ENCODE measurements around the gene EFHB. TPM values are rescaled to one million over a fixed set of nuclear protein-coding genes. Genes with fewer than 3 reads are reported as not detected.
"Not testable (repeated sequence)": the region's sequence is repeated elsewhere in the genome, so short reads cannot be mapped to it uniquely, and the experiment has no call there.

EFHB gene
- total RNA-seq, 4 donors from 2014 or later = 0.50 to 3.7 (median 0.84) TPM; not detected in 1

DNA sequence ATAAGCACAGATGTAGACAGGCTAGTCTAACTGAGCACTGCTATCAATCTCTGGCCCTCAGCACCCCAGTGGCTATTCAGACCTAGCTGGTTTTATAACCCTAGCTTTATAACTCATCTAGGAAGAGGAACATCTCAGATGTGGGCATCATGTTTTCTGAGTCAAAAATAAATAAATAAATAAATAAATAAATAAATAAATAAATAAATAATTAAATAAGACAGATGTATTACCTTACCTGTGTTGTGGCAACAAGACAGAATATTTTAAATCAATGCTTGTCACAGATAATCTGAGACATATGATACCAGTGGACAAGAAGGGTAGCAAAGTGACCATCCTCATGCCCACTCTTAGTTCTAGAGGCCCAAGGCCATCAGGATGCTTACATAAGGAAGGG is 52.2 kb downstream of the EFHB start:
- no peak for TF ChIP-seq POLR2A (IDR thresholded peaks at IDR 0.05; ENCODE audit: low read depth)
- TF ChIP-seq, protein P1, sequence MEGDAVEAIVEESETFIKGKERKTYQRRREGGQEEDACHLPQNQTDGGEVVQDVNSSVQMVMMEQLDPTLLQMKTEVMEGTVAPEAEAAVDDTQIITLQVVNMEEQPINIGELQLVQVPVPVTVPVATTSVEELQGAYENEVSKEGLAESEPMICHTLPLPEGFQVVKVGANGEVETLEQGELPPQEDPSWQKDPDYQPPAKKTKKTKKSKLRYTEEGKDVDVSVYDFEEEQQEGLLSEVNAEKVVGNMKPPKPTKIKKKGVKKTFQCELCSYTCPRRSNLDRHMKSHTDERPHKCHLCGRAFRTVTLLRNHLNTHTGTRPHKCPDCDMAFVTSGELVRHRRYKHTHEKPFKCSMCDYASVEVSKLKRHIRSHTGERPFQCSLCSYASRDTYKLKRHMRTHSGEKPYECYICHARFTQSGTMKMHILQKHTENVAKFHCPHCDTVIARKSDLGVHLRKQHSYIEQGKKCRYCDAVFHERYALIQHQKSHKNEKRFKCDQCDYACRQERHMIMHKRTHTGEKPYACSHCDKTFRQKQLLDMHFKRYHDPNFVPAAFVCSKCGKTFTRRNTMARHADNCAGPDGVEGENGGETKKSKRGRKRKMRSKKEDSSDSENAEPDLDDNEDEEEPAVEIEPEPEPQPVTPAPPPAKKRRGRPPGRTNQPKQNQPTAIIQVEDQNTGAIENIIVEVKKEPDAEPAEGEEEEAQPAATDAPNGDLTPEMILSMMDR (IDR thresholded peaks at IDR 0.05) = no peak
- TF ChIP-seq EP300 (IDR thresholded peaks at IDR 0.05) = no peak
- TF ChIP-seq POLR2AphosphoS5 (IDR thresholded peaks at IDR 0.05) = no peak
- H3K36me3 ChIP-seq = no peaks in the 10 kb centered on the region
- H3K27me3 ChIP-seq = no peaks in the 10 kb centered on the region
- H3K4me3 ChIP-seq = no peak overlapping the region
- H3K4me1 ChIP-seq = peaks cover 0 to 6% (median 0%) of the 10 kb centered on the region in 4 donors
- H3K9me3 ChIP-seq = no peaks in the 10 kb centered on the region
- intact Hi-C loops (cut with DNase I) = no loop called here
- DNase-seq (ENCODE audit: extremely low spot score) = no peak
- no peak overlapping the region for H3K27ac ChIP-seq (replicated peaks in 1 of 4)

DNA sequence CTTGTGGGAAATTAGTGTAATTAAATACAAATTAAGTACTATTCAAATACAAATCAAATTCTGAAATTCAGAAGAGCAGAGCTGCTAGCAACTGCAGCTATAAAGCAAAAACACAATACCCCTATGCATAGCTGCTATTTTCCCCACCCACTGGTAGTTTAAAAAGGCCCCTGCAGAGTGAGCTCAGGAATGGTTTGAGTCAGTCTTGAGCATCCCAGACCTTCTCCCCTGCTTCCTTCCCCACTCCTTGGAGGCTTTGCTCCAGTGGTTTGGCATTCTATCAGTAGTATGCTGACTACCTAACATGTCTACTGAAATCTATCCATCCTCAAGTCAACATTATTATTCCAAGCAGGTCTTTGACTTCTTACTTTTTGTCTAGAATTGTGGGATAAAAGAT is 53.0 kb downstream of the EFHB start:
- Histone ChIP-seq H3K27me3 (no peaks in the 10 kb centered on the region), H3K36me3 (no peaks in the 10 kb centered on the region), H3K9me3 (no peaks in the 10 kb centered on the region), H3K4me3 (no peak overlapping the region), H3K27ac (replicated peaks in 1 of 4) (no peak overlapping the region), H3K4me1 (peaks cover 0 to 6% (median 0%) of the 10 kb centered on the region in 4 donors)
- DNase-seq (ENCODE audit: extremely low spot score) = no peak
- TF ChIP-seq, protein P1 (IDR thresholded peaks at IDR 0.05) = no peak
- no peak for TF ChIP-seq EP300 (IDR thresholded peaks at IDR 0.05)
- intact Hi-C loops (cut with DNase I) = no loop called here

DNA sequence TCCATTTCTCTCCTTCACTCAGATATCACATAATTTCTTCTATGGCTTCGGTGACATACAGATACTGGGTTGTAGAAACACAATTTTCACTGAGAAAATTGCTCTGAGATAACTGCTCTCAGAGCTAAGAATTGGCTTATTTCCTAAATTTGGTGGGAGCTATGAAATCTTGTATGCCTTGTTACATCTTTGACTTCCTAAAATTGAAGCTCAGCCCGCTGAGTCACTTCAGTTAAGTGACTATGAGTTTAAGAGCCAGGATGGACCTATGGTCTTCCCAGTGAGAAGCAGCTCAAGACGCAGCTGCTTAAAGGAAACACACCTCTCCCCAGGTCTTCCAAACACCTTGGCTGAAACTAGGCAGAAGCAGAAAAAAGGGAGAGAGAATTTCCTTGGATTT is 56.4 kb downstream of the EFHB start:
- Histone ChIP-seq H3K27me3 (no peaks in the 10 kb centered on the region), H3K36me3 (no peaks in the 10 kb centered on the region), H3K9me3 (no peaks in the 10 kb centered on the region), H3K4me3 (no peak overlapping the region), H3K4me1 (no peaks in the 10 kb centered on the region), H3K27ac (replicated peaks in 1 of 4) (no peak overlapping the region)
- TF ChIP-seq POLR2A (IDR thresholded peaks at IDR 0.05; ENCODE audit: low read depth) (no peak), EP300 (IDR thresholded peaks at IDR 0.05) (no peak), POLR2AphosphoS5 (IDR thresholded peaks at IDR 0.05) (no peak)
- TF ChIP-seq, protein P1 (IDR thresholded peaks at IDR 0.05) = no peak
- WGBS = 72% methylated on average over 3 of the region's 3 CpGs
- no peak for DNase-seq (ENCODE audit: extremely low spot score)
- intact Hi-C loops (cut with DNase I) = no loop called here

DNA sequence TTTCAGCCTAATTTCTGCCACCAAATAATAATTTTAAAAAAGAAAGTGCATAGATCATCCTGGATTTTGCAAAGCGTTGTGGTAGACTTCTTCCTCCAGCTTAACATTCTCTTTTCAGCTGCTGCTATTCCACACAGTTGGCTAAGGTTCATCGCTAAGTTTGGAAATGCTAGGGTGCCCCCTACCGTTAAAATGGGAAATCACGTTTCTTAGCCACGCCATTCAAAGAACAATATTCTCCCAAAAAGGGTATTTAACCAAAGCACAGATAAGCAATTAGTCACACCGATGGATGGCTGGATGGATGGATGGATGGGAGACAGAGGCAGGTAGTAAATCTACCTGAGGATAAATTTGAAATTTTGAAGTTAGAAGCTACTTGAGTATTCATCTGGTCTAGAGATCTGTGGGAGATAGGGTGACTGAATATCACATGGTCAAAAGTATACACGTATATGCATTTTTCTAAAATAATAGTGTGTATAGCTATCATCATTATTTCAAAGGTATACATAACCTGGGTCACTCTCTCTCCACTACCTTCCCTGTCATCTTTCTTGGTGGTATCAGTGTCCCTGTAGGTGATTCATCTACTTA is 67.2 kb downstream of the EFHB start:
- no peak overlapping the region for H3K4me3 ChIP-seq
- no peak for DNase-seq (ENCODE audit: extremely low spot score)
- no peaks in the 10 kb centered on the region for H3K9me3 ChIP-seq
- no peaks in the 10 kb centered on the region for H3K27me3 ChIP-seq
- H3K4me1 ChIP-seq = no peaks in the 10 kb centered on the region
- TF ChIP-seq, protein P1 (IDR thresholded peaks at IDR 0.05) = peak; percentile 71 to 80 (median 74)
- TF ChIP-seq POLR2AphosphoS5 (IDR thresholded peaks at IDR 0.05) (no peak), POLR2A (IDR thresholded peaks at IDR 0.05; ENCODE audit: low read depth) (no peak), EP300 (IDR thresholded peaks at IDR 0.05) (no peak)
- H3K27ac ChIP-seq (replicated peaks in 1 of 4) = no peak overlapping the region
- WGBS = 7% methylated on average over 7 of the region's 7 CpGs
- intact Hi-C loops (cut with DNase I) = loop anchor here (5.0 kb wide), 3 partner anchors 520 to 820 kb away; no protein-coding TSS in a partner anchor
- H3K36me3 ChIP-seq = no peaks in the 10 kb centered on the region

DNA sequence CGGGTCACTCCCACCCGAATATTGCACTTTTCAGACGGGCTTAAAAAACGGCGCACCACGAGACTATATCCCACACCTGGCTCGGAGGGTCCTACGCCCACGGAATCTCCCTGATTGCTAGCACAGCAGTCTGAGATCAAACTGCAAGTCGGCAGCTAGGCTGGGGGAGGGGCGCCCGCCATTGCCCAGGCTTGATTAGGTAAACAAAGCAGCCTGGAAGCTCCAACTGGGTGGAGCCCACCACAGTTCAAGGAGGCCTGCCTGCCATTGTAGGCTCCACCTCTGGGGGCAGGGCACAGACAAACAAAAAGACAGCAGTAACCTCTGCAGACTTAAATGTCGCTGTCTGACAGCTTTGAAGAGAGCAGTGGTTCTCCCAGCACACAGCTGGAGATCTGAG is 78.7 kb downstream of the EFHB start:
- H3K27me3 ChIP-seq; H3K4me1 ChIP-seq; DNase-seq (ENCODE audit: extremely low spot score); H3K27ac ChIP-seq (replicated peaks in 1 of 4); H3K4me3 ChIP-seq; H3K36me3 ChIP-seq; intact Hi-C loops (cut with DNase I): not testable (repeated sequence)
- H3K9me3 ChIP-seq = peaks cover 0 to 14% (median 6%) of the 10 kb centered on the region in 4 donors
- 83% methylated on average over 9 of the region's 13 CpGs for WGBS

DNA sequence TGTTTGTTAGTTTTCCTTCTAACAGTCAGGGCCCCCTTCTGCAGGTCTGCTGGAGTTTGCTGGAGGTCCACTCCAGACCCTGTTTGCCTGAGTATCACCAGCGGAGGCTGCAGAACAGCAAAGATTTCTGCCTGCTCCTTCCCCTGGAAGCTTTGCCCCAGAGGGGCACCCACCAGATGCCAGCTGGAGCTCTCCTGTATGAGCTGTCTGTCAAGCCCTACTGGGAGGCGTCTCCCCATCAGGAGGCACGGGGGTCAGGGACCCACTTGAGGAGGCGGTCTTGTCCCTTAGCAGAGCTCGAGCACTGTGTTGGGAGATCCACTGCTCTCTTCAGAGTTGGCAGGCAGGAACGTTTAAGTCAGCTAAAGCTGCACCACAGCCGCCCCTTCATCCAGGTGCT is 87.4 kb downstream of the EFHB start:
- H3K27me3 ChIP-seq; H3K27ac ChIP-seq (replicated peaks in 1 of 4); DNase-seq (ENCODE audit: extremely low spot score); H3K36me3 ChIP-seq; H3K4me3 ChIP-seq; H3K4me1 ChIP-seq; intact Hi-C loops (cut with DNase I): not testable (repeated sequence)
- WGBS = 80% methylated on average over 7 of the region's 7 CpGs
- H3K9me3 ChIP-seq = peaks cover 0 to 13% (median 4%) of the 10 kb centered on the region in 4 donors

Data from esophagus muscularis mucosa (tissue), 4 donors.